GM21526 (cell line): ENCODE measurements around the gene PLIN5.
"Not testable (repeated sequence)": the region's sequence is repeated elsewhere in the genome, so short reads cannot be mapped to it uniquely, and the experiment has no call there.

ENCODE experiments used
- ATAC-seq: cut with Tn5 transposase; IDR thresholded peaks from one replicate; pipeline ENCODE4 v1.9.1; 2021; ENCODE audit warnings: moderate library complexity; ENCODE audit not compliant: unreplicated experiment, low FRiP score

The PLIN5 gene

DNA sequence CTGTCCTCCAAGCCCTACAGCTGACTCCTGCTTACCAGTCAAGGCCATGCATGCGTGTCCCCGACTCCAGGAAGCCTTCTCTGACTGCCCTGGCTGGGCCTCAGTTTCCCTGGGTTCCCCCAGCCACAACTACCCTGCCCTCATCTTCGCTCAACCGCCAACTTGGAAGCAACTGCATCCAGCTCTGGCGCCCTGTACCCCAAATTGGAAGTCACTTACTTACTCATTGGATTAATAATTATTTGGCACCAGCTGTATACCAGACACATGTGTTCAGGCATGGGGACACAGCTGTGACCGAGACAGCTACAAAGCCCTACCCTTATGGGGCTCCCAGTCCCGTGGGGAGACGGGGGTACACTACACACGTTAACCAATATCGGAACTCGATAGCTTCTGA is 35.4 kb upstream of the PLIN5 start:
- ATAC-seq: no peak

DNA sequence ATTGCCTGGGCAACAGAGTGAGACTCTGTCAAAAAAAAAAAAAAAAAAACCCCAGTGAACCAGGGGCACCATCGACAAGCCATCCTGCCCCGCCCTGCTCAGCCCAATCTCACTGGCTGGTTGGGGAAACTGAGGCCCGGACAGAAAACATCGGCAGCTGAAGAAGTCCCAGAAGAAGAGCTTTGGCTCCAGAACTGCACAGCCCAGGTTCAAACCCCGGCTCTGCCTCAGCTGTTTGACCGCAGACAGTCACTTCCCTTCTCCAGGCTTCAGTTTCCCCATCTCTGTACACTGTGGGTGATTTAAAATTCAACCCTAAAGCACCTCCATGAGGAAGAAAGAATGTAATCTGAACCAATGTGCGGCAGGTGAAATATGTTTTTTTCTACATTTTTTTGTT is 33.9 kb upstream of the PLIN5 start:
- no peak for ATAC-seq

DNA sequence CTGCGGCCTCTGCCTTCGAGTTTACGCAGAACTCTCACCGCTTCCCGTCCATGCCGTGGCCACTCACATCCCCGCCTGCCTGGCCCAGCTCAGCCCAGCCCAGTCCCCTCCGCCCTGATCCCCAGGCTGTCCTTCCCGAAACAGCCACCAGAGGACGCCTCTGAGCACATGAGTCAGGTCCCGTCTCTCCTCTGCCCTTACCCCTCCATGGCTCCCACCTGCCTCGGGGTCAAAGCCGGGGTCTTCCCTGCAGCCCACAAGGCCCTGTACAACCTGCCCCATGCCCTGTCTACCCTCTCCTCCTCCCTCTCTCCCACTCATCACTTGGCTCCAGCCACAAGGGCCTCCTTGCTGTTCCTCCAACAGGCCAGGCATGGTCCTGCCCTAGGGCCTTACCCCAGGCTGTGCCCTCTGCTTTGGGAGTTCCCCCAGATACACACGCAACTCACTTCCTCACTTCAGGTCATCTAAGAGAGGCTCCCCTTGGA is 32.6 kb upstream of the PLIN5 start:
- no peak for ATAC-seq

DNA sequence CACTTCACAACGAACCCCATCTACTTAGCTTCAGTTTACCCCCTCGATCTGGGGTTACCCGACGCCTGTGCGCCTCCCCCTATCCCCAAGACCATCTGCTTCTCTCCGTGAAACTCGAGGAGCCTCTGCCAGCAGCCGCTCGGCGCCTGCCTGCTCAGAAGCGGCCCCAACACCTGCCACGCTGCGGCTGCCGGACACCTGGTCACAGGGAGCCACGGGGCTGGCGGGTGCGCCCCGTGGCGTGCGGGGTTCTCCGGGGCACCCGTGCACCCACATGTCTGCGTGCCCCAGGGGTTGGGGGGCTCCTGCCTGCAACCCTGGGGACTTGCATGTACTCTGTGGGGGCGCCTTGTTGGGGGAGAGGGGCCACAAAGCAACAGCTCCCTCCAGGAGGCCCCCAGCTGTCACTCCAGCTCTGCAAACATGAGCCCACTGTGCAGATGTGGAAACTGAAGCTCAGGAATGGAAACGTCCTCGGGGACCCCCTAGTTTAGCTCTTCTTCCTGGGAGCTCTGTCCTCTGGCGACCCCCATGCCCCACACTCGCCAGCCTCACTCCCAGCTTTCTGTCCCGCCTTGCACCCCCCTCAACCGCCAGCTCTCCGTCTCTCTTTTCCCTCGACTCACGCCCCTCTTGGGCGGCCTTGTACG is 31.5 kb upstream of the PLIN5 start:
- no peak for ATAC-seq

DNA sequence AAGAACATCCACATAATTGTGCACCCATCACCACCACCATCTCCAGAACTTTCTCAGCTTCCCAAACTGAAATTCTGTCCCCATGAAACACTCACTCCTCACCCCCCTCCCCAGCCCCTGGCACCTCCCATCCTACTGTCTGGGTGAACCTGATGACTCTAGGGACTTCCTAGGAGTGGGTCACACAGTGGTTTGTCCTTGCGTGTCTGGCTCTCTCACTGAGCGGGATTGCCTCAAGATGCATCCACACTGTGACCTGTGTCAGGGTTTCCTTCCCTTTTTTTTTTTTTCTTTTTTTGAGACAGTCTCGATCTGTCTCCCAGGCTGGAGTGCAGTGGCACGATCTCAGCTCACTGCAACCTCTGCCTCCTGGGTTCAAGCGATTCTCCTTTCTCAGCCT is 28.5 kb upstream of the PLIN5 start:
- not testable (repeated sequence) for ATAC-seq

DNA sequence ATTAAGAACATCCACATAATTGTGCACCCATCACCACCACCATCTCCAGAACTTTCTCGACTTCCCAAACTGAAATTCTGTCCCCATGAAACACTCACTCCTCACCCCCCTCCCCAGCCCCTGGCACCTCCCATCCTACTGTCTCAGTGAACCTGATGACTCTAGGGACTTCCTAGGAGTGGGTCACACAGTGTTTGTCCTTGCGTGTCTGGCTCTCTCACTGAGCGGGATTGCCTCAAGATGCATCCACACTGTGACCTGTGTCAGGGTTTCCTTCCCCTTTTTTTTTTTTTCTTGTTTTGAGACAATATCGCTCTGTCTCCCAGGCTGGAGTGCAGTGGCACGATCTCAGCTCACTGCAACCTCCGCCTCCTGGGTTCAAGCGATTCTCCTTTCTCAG is 27.1 kb upstream of the PLIN5 start:
- ATAC-seq: not testable (repeated sequence)

DNA sequence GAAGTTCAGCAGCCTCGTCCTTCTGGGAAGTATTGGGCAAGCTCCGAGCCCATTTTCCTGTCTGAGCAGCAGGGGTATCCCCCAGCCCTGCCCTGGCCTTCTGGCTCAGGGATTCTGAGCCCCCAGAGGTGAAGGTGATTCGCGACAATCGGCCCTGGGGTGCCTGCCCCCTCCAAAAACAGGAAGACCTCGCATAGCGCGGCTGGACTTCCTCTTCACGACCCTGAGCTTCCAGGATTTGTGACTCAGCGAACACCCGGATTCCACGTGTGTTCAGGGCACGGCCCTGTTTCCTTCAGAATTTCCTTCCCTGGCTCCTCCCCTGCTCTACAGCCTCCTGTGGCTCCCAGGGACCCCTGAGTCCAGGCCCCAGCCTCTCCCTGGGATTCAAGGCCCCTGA is 24.5 kb upstream of the PLIN5 start, which contains the start of gene SEMA6B:
Gene SEMA6B (minus strand): TSS at position 116 of the 400 bp plus-strand sequence. CDS start 1,227 bp downstream, outside the sequence.
- ATAC-seq: no peak

DNA sequence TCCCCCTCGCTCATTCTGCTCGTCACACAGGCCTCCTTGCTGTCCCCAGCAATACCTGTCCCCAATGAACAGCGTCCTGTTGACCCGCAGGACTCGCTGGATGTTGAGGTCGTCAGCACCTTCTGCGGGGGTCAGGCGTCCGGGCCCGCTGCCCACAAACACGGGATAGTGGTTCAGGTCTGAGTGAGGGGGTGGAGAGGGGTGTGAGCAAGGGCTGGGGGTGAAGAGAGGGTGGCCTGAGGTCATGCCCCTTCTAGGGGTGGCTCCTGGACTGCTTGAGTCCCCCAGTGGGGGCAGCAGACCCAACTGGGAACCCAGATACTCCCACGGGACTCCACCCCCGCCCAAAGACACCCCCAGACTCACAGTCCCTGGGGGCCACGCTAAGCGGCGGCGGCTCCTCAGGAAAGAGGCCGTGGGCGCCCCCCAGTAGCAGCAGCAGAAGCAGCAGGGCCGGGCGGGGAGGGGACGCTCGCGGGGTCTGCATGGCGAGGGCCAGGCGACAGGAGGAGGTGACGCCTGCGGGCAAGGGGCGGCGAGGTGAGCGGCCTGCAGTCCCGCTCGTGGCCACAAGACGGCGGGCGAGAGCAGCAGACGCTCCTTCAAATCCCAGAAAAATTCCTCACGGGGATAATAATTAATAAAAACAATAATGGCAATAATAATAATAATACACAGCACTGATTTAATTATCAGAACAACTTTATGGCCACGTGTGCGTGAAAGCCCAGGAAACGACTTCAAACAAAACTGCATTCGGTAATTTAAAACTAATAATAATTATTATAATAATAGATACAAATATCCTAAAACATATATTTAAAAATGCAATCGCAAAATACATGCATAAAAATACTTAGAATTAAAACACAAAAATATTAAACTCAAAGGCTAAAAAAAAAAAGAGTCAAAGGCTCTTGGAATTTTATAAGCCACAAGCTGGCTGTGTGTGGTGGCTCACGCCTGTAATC is 23.2 kb upstream of the PLIN5 start:
- ATAC-seq: no peak

DNA sequence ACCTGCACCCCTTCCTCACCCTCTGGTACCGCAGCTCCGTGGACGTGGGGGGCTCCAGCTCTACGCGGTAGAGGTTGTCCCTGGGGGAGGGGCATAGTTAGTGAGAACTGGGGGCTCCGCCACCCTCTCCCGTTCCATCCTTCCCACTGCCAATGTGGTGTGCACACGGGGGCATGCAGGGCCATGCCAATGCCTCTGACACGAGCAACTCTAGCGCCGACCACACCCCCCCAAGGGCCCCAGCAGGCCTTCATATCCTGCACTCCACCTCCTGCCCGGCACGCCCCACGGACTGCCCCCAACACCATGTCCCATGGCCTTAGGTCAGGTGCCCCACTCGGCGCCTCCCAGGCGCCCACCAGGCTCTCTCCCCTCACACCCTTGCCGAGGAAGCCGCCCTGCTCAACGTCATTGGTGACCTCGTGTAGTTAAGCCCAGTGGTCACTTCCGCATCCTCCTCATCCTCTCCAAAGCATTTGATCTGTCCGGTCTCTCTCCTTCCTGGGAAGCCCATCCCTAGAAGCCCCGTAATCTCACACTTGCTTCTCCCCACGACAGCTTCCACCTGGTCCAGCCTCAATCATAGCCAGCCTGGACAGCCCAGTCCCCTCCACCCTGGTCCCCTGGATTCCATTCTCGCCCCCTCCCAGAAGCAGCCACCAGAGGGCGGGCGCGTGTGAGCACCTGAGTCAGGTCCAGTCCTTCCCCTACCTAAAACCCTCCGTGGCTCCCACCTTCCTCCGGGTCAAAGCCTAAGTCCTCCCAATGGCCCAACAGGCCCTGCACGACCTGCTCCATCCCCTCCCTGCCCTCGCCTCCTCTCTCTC is 22.3 kb upstream of the PLIN5 start:
- no peak for ATAC-seq

DNA sequence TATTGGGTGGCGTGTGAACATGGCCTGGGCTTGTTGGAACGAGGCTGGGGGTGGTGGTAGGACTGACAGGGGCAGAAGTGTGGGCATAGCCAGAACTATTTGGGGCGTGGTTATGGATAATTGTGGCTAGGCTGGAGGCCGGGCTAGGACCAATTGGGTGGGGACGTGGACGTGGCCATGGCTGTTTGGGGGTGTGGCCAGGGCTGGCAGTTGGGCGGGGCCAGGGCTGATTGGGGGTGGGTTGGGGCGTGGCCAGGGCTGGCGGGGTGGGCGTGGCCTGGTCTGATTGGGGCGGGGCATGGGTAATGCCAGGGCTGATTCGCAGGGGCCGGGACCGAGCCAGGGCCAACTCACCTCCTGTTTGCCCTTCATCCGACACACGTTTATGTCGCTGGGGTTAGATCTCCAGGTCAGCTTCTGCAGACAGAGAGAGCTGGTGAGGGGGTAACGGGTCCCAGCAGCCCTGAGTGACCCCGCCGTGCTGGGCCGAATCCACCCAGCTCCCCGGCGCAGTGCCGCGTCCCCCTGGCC is 21.6 kb upstream of the PLIN5 start:
- no peak for ATAC-seq

DNA sequence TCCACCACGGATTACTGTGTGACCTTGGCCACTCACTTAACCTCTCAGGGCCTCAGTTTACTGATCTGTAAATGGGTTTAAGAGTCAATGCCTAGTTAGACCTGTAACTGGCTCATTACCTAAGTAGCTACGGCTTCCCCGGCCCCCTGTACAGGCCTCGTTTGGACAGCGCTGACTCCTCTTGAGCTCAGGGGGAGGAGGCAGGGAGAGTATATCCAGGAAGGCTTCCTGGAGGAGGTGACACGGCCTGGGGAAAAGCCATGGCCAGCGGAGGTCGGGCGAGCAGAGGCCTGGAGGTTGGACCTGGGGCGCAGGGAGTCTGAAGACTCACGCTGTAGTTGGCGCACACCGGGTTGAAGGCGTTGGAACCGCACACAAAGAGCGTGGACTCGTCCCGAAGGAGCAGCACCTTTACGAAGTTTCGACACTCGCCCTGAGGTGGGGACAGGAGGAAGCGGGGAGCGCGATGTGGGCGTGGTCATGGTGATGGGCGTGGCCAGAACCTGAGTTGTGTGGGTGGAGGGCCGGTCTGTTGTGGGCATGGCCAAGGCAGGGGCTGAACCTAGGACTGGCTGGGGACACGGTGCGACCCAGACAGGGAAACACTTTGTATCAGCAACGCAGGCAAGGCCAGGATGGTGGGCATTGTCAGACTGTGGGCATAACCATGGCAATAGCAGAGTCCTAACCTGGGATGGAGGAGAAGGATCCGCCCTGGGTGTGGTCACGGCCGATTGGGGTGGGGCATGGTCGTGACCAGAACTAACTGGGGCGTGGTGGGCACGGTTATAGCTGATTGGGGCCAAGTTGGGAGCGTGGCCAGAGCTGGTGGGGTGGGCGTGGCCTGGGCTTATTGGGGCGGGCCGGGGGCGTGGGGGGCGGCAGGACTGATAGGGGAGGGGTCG is 20.9 kb upstream of the PLIN5 start:
- no peak for ATAC-seq

DNA sequence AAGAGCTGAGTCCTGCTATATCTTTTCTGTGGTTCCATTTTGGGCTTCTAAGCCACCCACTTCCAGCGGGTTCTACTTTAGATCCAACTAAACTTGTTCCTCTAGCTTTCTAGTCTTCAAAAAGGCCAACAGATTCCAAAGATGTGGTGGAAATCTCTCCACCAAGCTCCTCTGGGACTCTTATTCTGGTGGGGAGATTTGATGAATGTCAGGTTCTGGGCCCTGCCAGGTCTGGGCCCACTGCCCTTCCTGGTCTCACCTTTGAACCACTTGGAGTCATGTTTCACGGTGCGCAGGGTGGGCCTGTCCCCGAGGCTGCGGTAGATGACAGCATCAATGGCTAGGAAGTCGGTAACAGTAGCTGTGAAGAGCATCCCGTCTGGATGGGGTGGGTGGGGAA is 19.7 kb upstream of the PLIN5 start:
- no peak for ATAC-seq

DNA sequence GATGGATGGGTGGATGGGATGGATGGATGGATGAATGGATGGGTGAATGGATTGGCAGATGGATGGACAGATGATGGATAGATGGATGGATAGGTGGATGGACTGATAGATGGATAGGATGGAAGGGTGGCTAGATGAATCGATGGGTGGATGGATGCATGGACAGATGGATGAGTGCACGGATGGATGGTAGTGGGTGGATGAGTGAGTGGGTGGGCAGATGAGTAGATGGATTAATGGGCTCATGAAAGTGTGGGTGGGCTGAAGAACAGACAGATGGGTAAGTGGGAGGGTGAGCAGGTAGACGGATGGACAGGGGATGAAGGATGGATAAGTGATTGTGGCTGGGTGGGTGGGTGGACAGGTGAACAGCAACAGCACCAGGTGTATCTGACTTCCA is 18.8 kb upstream of the PLIN5 start:
- no peak for ATAC-seq

DNA sequence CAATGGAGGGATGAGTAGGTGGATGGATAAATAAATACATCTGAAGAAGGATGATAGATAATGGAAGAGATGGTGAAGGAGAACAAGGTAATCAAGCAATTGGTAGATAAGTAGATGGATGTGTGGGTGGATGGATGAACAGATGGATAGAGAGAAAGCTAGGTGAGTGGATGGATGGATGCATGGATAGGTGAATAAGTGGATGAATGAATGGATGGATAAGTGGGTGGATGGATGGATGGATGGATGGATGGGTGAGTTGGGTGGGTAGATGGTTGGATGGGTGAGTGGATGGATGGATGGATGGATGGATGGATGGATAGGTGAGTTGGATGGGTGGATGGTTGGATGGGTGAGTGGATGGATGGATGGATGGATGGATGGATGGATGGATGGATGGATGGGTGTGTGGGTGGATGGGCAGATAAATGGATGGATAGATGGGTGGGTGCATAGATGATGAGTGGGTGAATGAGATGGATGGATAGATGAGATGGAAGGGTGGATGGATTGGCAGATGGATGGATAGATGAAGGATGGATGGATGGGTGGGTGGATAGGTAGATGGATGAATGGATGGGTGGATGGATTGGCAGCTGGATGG is 18.2 kb upstream of the PLIN5 start:
- no peak for ATAC-seq

DNA sequence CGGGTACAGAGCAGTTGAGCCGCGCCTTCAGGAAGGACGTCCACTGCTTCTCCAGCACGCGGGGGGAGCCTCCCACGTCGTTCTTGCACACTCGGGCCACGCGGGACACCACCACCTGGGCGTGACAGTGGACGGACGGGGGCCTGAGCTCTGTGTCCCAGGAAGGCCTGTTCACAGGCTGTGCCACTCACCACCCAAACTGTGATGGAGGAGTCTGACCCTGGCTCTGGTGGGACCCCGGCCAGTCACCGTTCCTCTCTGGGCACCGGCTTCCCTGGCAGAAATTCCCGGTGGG is 17.4 kb upstream of the PLIN5 start:
- no peak for ATAC-seq

DNA sequence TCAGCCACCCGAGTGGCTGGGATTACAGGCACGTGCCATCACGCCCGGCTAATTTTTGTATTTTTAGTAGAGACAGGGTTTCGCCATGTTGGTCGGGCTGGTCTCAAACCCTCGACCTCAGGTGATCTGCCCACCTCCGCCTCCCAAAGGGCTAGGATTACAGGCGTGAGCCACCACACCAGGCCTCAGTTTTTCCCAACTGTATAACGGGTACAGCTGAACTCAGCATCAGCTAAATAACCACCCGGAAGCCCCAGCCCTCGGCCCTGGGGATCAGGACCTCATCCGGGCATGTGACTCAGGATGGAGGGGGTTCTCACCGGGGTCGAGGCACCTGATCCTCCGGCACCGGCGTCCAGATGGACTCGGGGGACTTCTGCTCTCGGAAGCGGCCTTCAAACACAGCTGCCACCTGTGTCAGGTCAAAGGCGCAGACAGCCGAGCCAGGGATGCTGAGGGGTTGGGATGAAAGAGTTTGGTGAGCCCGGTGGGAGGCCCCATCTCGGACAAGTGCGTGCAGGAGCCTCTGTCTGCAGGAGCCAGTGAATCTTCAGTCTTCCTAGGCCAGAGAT is 15.5 kb upstream of the PLIN5 start:
- ATAC-seq: no peak

DNA sequence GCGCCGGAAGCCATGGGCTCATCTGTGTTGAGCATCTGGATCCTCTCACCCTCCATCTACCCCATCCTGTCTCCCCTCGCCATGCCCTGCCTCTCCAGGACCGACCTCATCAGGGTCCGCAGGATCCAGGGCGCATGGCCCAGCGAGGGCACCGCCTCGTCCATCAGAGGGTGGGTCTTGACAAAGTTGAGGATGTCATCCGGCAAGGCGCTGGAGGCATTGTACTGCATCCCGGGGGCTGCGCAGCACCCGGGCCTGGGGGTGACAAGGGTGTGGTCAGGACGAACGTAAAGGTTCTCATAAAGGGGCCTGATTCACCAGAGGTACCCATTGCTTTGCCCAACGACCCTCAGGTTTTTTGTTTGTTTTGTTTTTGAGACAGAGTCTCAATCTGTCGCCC is 15.0 kb upstream of the PLIN5 start:
- ATAC-seq: no peak

DNA sequence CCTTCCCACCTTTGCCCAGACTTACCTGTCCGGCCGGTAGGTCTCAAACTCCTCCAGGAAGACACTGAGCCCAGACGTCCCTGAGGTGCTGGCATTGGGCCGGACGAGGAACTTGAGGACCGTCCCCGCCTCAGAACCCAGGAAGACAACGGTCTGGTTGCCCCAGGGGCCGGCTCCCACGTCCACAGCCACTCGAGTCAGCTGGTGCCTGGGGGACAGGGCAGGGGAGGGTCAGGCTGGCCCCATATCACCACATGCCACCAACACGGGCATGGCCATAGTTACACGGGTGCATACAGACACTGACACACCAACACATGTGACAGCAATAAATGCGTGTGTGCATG is 13.2 kb upstream of the PLIN5 start:
- ATAC-seq: no peak
